Measurements from ENCODE around the gene STX18. TPM values are rescaled to one million over a fixed set of nuclear protein-coding genes. Genes with fewer than 3 reads are reported as not detected.
A peak's percentile ranks its signal among the peaks of the same experiment; 100 is the strongest.
"Not testable (repeated sequence)": the region's sequence is repeated elsewhere in the genome, so short reads cannot be mapped to it uniquely, and the experiment has no call there.

STX18 gene
- total and polyA plus RNA-seq, 2 of the 13 experiments (the other 11 are each of a cell fraction or from before 2014, with no cell fraction given): 23.9 to 37.1 TPM

- intact Hi-C loops (cut with micrococcal nuclease; ENCODE audit: unreplicated experiment): no loop called here
- in situ Hi-C loops (cut with HindIII; ENCODE audit: extremely low pct_ligation_motif_present, low pct_unique_long_range_greater_than_20kb): no loop called here
- Histone ChIP-seq H3K4me3 (replicated peaks in 1 of 3; ENCODE audit: insufficient read depth in 1 of 3, low read depth in 2 of 3, low read length in 3 of 3) (no peak overlapping the region), H4K20me1 (ENCODE audit: insufficient read depth, low read length) (no peaks in the 10 kb centered on the region), H2AFZ (ENCODE audit: low read length) (no peak overlapping the region), H3K79me2 (ENCODE audit: insufficient read depth, low read length) (no peaks in the 10 kb centered on the region), H3K4me1 (ENCODE audit: insufficient read depth, low read length) (no peaks in the 10 kb centered on the region), H3K4me2 (ENCODE audit: low read depth, low read length) (no peak overlapping the region), H3K27me3 (ENCODE audit: control insufficient read depth in 1 of 2, insufficient read depth in 2 of 2, low read length in 2 of 2) (no peaks in the 10 kb centered on the region), H3K36me3 (replicated peaks in 1 of 2; ENCODE audit: control insufficient read depth in 1 of 2, insufficient read depth in 2 of 2, low read length in 2 of 2) (peaks cover 3 to 6% of the 10 kb centered on the region in 2 experiments; a peak in 2 of 5 replicates), H3K9me3 (ENCODE audit: low read length) (no peaks in the 10 kb centered on the region), H3K9ac (ENCODE audit: insufficient read depth, low read depth, low read length) (no peak overlapping the region), H3K27ac (ENCODE audit: extremely low read length, insufficient read depth, low read length) (no peak overlapping the region)
- 88% methylated on average over 2 of the region's 2 CpGs for WGBS (ENCODE audit: low lambda C conversion rate)
- no peak for TF ChIP-seq POLR2A (IDR thresholded peaks at IDR 0.05; ENCODE audit: insufficient read depth in 1 of 2, low read depth in 2 of 2, low read length in 2 of 2)
- no peak for TF ChIP-seq SNRNP70 (IDR thresholded peaks at IDR 0.05; ENCODE audit: low read depth, low read length)
- peak; percentile 77 for TF ChIP-seq ATF7 (IDR thresholded peaks at IDR 0.05)
- no peak for TF ChIP-seq ATF7 (CRISPR knock-in tag; IDR thresholded peaks at IDR 0.05)
- TF ChIP-seq SMC3 (IDR thresholded peaks at IDR 0.05; ENCODE audit: low read length): no peak
- TF ChIP-seq ATF4 (CRISPR knock-in tag; IDR thresholded peaks at IDR 0.05): no peak
- TF ChIP-seq SSRP1 (CRISPR knock-in tag; IDR thresholded peaks at IDR 0.05): no peak
- TF ChIP-seq FOXP4 (CRISPR knock-in tag; IDR thresholded peaks at IDR 0.05): no peak
- no peak for TF ChIP-seq ZNF263 (CRISPR knock-in tag; IDR thresholded peaks at IDR 0.05)
- FAIRE-seq: no peak
- ChIA-PET POLR2A (no interaction called here), CTCF (ENCODE audit: low intra/inter-chr PET ratio, low total read pairs) (no interaction called here)
- no TSS peak for BruUV-seq (replicated peaks)
- DNase-seq (ENCODE audit: low spot score): no peak
- no peak for ATAC-seq
Observed at GRCh38 chr4:4572821-4573220, 31.0 kb upstream of the STX18 start.

- H3K79me2 ChIP-seq (ENCODE audit: insufficient read depth, low read length); H3K27ac ChIP-seq (ENCODE audit: extremely low read length, insufficient read depth, low read length); H2AFZ ChIP-seq (ENCODE audit: low read length); H3K4me1 ChIP-seq (ENCODE audit: insufficient read depth, low read length); DNase-seq (ENCODE audit: low spot score); H3K4me2 ChIP-seq (ENCODE audit: low read depth, low read length); CTCF ChIA-PET (ENCODE audit: low intra/inter-chr PET ratio, low total read pairs); H4K20me1 ChIP-seq (ENCODE audit: insufficient read depth, low read length); FAIRE-seq; H3K36me3 ChIP-seq (replicated peaks in 1 of 2; ENCODE audit: control insufficient read depth in 1 of 2, insufficient read depth in 2 of 2, low read length in 2 of 2); H3K9ac ChIP-seq (ENCODE audit: insufficient read depth, low read depth, low read length); H3K9me3 ChIP-seq (ENCODE audit: low read length); POLR2A ChIA-PET; H3K27me3 ChIP-seq (ENCODE audit: control insufficient read depth in 1 of 2, insufficient read depth in 2 of 2, low read length in 2 of 2); intact Hi-C loops (cut with micrococcal nuclease; ENCODE audit: unreplicated experiment); H3K4me3 ChIP-seq (replicated peaks in 1 of 3; ENCODE audit: insufficient read depth in 1 of 3, low read depth in 2 of 3, low read length in 3 of 3); BruUV-seq (replicated peaks); ATAC-seq: not testable (repeated sequence)
- in situ Hi-C loops (cut with HindIII; ENCODE audit: extremely low pct_ligation_motif_present, low pct_unique_long_range_greater_than_20kb): loop anchor here (10.0 kb wide), 1 partner anchor 305 kb away; no protein-coding TSS in a partner anchor
- 97% methylated on average over 4 of the region's 4 CpGs for WGBS (ENCODE audit: low lambda C conversion rate)
Observed at GRCh38 chr4:4569861-4570260, 28.0 kb upstream of the STX18 start.

Measured in HepG2 (cell line).